Esophagus muscularis mucosa (tissue), 4 donors: Measurements from ENCODE around the gene C16orf87.

Experiments used
- EP300 ChIP-seq: sonication (generic); formaldehyde crosslinking; IDR thresholded peaks from one replicate; pipeline ENCODE4 v1.6.1; 2017; ENCODE audit warnings: antibody characterized with exemption
- POLR2A ChIP-seq: fragments of 450-650 bp; IDR thresholded peaks from one replicate; pipeline ENCODE4 v1.6.1; 2017; ENCODE audit warnings: antibody characterized with exemption, moderate library complexity, mild to moderate bottlenecking, low read depth
- TF ChIP-seq, protein P1 (sequence below), 3 experiments: fragments of 200-600 bp in 2 of 3; fragments of 450-650 bp in 1 of 3; sonication (generic) in 2 of 3; IDR thresholded peaks; one replicate each; pipeline ENCODE4 v1.5.1; 2017 to 2019; ENCODE audit warnings: antibody characterized with exemption in 3 of 3, mild to moderate bottlenecking in 2 of 3, moderate library complexity in 1 of 3

DNA sequence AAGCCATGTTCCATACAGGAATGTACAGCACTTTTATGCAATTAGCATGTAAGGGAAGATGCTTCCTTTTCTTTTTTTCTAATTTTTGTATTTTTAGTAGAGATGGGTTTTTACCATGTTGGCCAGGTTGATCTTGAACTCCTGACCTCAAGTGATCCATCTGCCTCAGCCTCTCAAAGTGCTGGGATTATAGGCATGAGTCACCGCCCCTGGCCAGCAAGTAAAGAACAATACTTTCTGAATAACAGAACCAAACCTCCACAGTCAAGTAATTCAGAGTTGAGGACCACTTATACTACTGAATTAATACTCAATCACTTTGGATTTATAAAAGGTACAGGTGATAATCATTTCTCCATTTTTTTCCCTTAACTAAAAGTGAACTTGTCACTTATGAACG lies 13.0 kb downstream of the C16orf87 start:
- TF ChIP-seq, protein P1, sequence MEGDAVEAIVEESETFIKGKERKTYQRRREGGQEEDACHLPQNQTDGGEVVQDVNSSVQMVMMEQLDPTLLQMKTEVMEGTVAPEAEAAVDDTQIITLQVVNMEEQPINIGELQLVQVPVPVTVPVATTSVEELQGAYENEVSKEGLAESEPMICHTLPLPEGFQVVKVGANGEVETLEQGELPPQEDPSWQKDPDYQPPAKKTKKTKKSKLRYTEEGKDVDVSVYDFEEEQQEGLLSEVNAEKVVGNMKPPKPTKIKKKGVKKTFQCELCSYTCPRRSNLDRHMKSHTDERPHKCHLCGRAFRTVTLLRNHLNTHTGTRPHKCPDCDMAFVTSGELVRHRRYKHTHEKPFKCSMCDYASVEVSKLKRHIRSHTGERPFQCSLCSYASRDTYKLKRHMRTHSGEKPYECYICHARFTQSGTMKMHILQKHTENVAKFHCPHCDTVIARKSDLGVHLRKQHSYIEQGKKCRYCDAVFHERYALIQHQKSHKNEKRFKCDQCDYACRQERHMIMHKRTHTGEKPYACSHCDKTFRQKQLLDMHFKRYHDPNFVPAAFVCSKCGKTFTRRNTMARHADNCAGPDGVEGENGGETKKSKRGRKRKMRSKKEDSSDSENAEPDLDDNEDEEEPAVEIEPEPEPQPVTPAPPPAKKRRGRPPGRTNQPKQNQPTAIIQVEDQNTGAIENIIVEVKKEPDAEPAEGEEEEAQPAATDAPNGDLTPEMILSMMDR (IDR thresholded peaks at IDR 0.05), result no peak
- TF ChIP-seq POLR2A, result no peak
- TF ChIP-seq EP300, result no peak
